Measurements from ENCODE around the gene PRR33. TPM values are rescaled to one million over a fixed set of nuclear protein-coding genes. Genes with fewer than 3 reads are reported as not detected.

The PRR33 gene
- total RNA-seq, 1 experiment from 2014 or later = not detected

DNA sequence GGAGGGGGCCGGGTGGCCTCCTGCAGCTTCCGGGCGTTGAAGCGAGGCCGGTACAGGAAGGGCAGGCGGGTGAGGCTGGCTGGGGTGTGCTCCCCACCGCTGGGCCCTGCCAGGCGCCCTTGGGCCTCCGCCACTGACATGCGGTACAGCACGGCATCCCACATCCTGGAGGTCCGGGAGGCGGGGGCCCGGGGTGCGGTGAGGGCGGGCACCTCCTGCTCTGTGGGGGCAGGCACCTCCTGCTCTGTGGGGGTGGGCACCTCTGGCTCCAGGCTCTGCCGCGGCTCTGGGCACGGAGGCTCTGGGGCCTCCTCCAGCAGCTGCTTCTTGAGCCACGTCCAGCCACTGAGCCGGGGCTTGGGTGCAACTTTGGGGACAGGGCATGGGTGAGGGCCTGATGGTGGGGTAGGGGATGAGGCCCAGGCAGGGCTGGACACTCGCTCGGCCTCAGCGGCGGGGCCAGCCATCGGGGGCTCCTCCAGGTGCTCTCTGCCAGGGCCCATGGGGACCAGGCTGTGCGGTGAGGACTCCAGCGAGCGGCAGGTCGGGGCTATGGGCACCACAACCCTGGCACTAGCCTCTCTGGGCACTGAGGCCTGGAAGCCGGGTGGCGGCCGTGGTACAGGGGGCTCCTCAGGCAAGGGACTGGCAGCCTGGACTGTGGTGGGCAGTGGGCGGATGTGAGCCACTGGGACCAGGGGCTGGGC lies 2.3 kb downstream of the PRR33 start (continued):
- TF ChIP-seq SRF (IDR thresholded peaks at IDR 0.05; ENCODE audit: low read depth) = no peak
- TF ChIP-seq ZFX (IDR thresholded peaks at IDR 0.05) = no peak
- TF ChIP-seq SP1 (IDR thresholded peaks at IDR 0.05; ENCODE audit: low read depth) = no peak
- no peak for TF ChIP-seq CEBPB (IDR thresholded peaks at IDR 0.05; ENCODE audit: low read depth)

DNA sequence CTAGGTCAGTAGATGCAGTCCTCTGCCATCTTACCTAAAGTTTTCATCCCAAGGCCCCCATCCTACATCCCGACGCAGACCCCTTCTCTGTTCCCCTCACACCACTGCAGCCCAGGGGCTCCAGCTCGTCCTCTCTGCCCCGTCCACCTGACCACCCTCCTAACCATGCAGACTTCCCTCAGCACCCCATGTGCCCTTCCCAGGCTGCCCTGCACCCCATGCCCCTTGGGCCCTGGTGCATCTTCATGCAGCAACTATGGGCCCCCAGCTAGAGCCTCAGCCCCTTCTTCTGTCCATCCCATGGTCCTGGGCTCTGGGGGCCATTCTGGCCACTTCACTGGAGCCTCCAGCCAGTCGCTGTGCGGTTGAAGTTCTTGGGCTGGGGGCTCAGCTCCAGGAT lies 2.9 kb downstream of the PRR33 start:
- H4K20me1 ChIP-seq (ENCODE audit: insufficient read depth) = no peaks in the 10 kb centered on the region
- no peak for DNase-seq (ENCODE audit: low read depth, low spot score)
- intact Hi-C loops (cut with micrococcal nuclease) = no loop called here
- H3K79me2 ChIP-seq (ENCODE audit: insufficient read depth, low read length) = no peaks in the 10 kb centered on the region
- no peak overlapping the region for H3K9ac ChIP-seq (ENCODE audit: low read length)
- no peak overlapping the region for H3K4me3 ChIP-seq (replicated peaks in 1 of 2; ENCODE audit: low read depth in 1 of 2, low read length in 2 of 2)
- peaks cover 8% of the 10 kb centered on the region; the same call in 1 of the 2 replicates for H3K27me3 ChIP-seq (ENCODE audit: insufficient read depth, low read length)
- ATAC-seq = no peak
- H3K9me2 ChIP-seq (ENCODE audit: insufficient read depth) = no peaks in the 10 kb centered on the region
- ChIA-PET CTCF (interaction anchor here (0.9 kb wide), 1 partner anchor 262 kb away, joined by 3 read pairs; no protein-coding TSS in a partner anchor), POLR2A (no interaction called here), RAD21 (ENCODE audit: low non-redundant PET in 1 of 2, low total read pairs in 2 of 2, uncharacterized antibody in 2 of 2, unreplicated experiment in 2 of 2) (no interaction called here)
- no peak overlapping the region for H3K4me2 ChIP-seq (ENCODE audit: low read length)
- no peaks in the 10 kb centered on the region for H3K36me3 ChIP-seq (ENCODE audit: control insufficient read depth in 1 of 2, insufficient read depth in 2 of 2, low read length in 2 of 2)
- TF ChIP-seq TCF7L2 (IDR thresholded peaks at IDR 0.05; ENCODE audit: borderline replicate concordance, extremely low read depth, insufficient read depth, insufficient read length) (no peak), EZH2 (IDR thresholded peaks at IDR 0.05) (no peak), CBX3 (IDR thresholded peaks at IDR 0.05; ENCODE audit: low read depth) (no peak), POLR2AphosphoS5 (IDR thresholded peaks at IDR 0.05; ENCODE audit: low read depth, low read length) (no peak), CEBPB (IDR thresholded peaks at IDR 0.05; ENCODE audit: low read depth) (no peak), SRF (IDR thresholded peaks at IDR 0.05; ENCODE audit: low read depth) (no peak), JUND (IDR thresholded peaks at IDR 0.05) (no peak), FOSL1 (IDR thresholded peaks at IDR 0.05; ENCODE audit: low read depth) (no peak), RAD21 (IDR thresholded peaks at IDR 0.05; ENCODE audit: low read depth) (no peak), SIN3A (IDR thresholded peaks at IDR 0.05; ENCODE audit: low read depth) (no peak), POLR2A (IDR thresholded peaks at IDR 0.05; ENCODE audit: borderline replicate concordance, extremely low read depth, insufficient read depth, insufficient read length) (no peak), ZFX (IDR thresholded peaks at IDR 0.05) (no peak), ELF1 (IDR thresholded peaks at IDR 0.05; ENCODE audit: borderline replicate concordance, low read depth) (no peak), ZNF274 (IDR thresholded peaks at IDR 0.05; ENCODE audit: low read depth, low read length) (no peak)
- TF ChIP-seq, protein P1, sequence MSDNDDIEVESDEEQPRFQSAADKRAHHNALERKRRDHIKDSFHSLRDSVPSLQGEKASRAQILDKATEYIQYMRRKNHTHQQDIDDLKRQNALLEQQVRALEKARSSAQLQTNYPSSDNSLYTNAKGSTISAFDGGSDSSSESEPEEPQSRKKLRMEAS (IDR thresholded peaks at IDR 0.05) = no peak
- TF ChIP-seq, protein P2, sequence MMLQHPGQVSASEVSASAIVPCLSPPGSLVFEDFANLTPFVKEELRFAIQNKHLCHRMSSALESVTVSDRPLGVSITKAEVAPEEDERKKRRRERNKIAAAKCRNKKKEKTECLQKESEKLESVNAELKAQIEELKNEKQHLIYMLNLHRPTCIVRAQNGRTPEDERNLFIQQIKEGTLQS (IDR thresholded peaks at IDR 0.05) = no peak
- TF ChIP-seq, protein P3, sequence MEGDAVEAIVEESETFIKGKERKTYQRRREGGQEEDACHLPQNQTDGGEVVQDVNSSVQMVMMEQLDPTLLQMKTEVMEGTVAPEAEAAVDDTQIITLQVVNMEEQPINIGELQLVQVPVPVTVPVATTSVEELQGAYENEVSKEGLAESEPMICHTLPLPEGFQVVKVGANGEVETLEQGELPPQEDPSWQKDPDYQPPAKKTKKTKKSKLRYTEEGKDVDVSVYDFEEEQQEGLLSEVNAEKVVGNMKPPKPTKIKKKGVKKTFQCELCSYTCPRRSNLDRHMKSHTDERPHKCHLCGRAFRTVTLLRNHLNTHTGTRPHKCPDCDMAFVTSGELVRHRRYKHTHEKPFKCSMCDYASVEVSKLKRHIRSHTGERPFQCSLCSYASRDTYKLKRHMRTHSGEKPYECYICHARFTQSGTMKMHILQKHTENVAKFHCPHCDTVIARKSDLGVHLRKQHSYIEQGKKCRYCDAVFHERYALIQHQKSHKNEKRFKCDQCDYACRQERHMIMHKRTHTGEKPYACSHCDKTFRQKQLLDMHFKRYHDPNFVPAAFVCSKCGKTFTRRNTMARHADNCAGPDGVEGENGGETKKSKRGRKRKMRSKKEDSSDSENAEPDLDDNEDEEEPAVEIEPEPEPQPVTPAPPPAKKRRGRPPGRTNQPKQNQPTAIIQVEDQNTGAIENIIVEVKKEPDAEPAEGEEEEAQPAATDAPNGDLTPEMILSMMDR (IDR thresholded peaks at IDR 0.05 in 2 of 3, conservative IDR thresholded peaks at IDR 0.05 in 1 of 3; ENCODE audit: borderline replicate concordance in 1 of 3, insufficient read depth in 1 of 3, low read depth in 2 of 3, low read length in 2 of 3) = no peak
- TF ChIP-seq, protein P4, sequence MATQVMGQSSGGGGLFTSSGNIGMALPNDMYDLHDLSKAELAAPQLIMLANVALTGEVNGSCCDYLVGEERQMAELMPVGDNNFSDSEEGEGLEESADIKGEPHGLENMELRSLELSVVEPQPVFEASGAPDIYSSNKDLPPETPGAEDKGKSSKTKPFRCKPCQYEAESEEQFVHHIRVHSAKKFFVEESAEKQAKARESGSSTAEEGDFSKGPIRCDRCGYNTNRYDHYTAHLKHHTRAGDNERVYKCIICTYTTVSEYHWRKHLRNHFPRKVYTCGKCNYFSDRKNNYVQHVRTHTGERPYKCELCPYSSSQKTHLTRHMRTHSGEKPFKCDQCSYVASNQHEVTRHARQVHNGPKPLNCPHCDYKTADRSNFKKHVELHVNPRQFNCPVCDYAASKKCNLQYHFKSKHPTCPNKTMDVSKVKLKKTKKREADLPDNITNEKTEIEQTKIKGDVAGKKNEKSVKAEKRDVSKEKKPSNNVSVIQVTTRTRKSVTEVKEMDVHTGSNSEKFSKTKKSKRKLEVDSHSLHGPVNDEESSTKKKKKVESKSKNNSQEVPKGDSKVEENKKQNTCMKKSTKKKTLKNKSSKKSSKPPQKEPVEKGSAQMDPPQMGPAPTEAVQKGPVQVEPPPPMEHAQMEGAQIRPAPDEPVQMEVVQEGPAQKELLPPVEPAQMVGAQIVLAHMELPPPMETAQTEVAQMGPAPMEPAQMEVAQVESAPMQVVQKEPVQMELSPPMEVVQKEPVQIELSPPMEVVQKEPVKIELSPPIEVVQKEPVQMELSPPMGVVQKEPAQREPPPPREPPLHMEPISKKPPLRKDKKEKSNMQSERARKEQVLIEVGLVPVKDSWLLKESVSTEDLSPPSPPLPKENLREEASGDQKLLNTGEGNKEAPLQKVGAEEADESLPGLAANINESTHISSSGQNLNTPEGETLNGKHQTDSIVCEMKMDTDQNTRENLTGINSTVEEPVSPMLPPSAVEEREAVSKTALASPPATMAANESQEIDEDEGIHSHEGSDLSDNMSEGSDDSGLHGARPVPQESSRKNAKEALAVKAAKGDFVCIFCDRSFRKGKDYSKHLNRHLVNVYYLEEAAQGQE (IDR thresholded peaks at IDR 0.05; ENCODE audit: low read depth) = no peak
- no peaks in the 10 kb centered on the region for H3K9me3 ChIP-seq (ENCODE audit: control insufficient read depth in 1 of 2, insufficient read depth in 1 of 2, low read depth in 1 of 2, low read length in 2 of 2)
- H2AFZ ChIP-seq (ENCODE audit: low read depth, low read length, poor library complexity, severe bottlenecking) = no peak overlapping the region
- no TSS peak for BruUV-seq (replicated peaks)
- H3K4me1 ChIP-seq (ENCODE audit: control insufficient read depth in 1 of 2, insufficient read depth in 2 of 2, low read length in 2 of 2) = no peaks in the 10 kb centered on the region
- no peak overlapping the region for H3K27ac ChIP-seq (ENCODE audit: low read depth, low read length)
